ENCODE measurements around the gene VCAN. TPM values are rescaled to one million over a fixed set of nuclear protein-coding genes. Genes with fewer than 3 reads are reported as not detected.

VCAN gene
- total and polyA plus RNA-seq, 2 donors (not counting 1 experiment from before 2014, with no cell fraction given) = 2.0 TPM; not detected in 1

- Histone ChIP-seq H3K4me3 (ENCODE audit: control extremely low read depth in 1 of 5, extremely low read depth in 1 of 5, insufficient read depth in 1 of 5, low read depth in 2 of 5, low read length in 4 of 5) (no peak overlapping the region), H3K9ac (ENCODE audit: low read length) (no peak overlapping the region), H4K20me1 (ENCODE audit: control insufficient read depth, insufficient read depth, low read length, poor library complexity, severe bottlenecking) (no peaks in the 10 kb centered on the region), H3K36me3 (replicated peaks in 1 of 2; ENCODE audit: control extremely low read depth in 1 of 2, control insufficient read depth in 1 of 2, extremely low read depth in 1 of 2, insufficient read depth in 2 of 2, low read length in 1 of 2) (no peaks in the 10 kb centered on the region), H3K4me1 (ENCODE audit: control insufficient read depth in 2 of 2, insufficient read depth in 2 of 2, low read length in 2 of 2) (no peaks in the 10 kb centered on the region), H2AFZ (ENCODE audit: insufficient read depth, low read depth, low read length, poor library complexity, severe bottlenecking) (no peak overlapping the region), H3K79me2 (ENCODE audit: control insufficient read depth, insufficient read depth, low read length) (no peaks in the 10 kb centered on the region), H3K27me3 (replicated peaks in 1 of 4; ENCODE audit: control extremely low read depth in 1 of 4, control insufficient read depth in 3 of 4, insufficient read depth in 4 of 4, low read length in 3 of 4) (peaks cover 0 to 4% (median 2%) of the 10 kb centered on the region in 4 experiments), H3K4me2 (replicated peaks; ENCODE audit: low read depth, low read length, poor library complexity, severe bottlenecking) (no peak overlapping the region), H3K9me3 (ENCODE audit: control extremely low read depth in 1 of 3, control insufficient read depth in 2 of 3, insufficient read depth in 1 of 3, low read length in 2 of 3) (peaks cover 9% of the 10 kb centered on the region in 3 donors), H3K27ac (ENCODE audit: low read length in 2 of 2) (no peak overlapping the region)
- ChIA-PET CTCF (no interaction called here), POLR2A (no interaction called here)
- H3K4me3 Mint-ChIP-seq = no peak overlapping the region
- intact Hi-C loops (cut with micrococcal nuclease) = no loop called here
- H3K27me3 Mint-ChIP-seq = peaks cover 4% of the 10 kb centered on the region
- TF ChIP-seq EZH2 (IDR thresholded peaks at IDR 0.05; ENCODE audit: borderline replicate concordance, insufficient read depth, low read depth, low read length, poor library complexity, severe bottlenecking) (no peak), CTCF (IDR thresholded peaks at IDR 0.05) (no peak)
- H3K9me3 Mint-ChIP-seq (ENCODE audit: insufficient read depth) = peaks cover 5% of the 10 kb centered on the region
- DNase-seq (no peak), ATAC-seq (ENCODE audit: low read depth) (no peak)
- no peak overlapping the region for H3K27ac Mint-ChIP-seq
- WGBS (ENCODE audit: insufficient coverage) = 92% methylated on average over 3 of the region's 4 CpGs
- no peaks in the 10 kb centered on the region for H3K4me1 Mint-ChIP-seq
These were observed 21.2 kb upstream of the VCAN start for GRCh38 chr5:83450183-83450966.

GRCh38 chr5:83450967-83451248 is 20.6 kb upstream of the VCAN start:
- ChIA-PET POLR2A (no interaction called here), CTCF (no interaction called here)
- intact Hi-C loops (cut with micrococcal nuclease) = no loop called here

More at GRCh38 chr5:83450967-83451248, 20.6 kb upstream of the VCAN start:
- Mint-ChIP-seq H3K27ac (no peak overlapping the region), H3K27me3 (peaks cover 4% of the 10 kb centered on the region), H3K4me3 (no peak overlapping the region), H3K9me3 (ENCODE audit: insufficient read depth) (peaks cover 5% of the 10 kb centered on the region), H3K4me1 (no peaks in the 10 kb centered on the region)
- H2AFZ ChIP-seq (ENCODE audit: insufficient read depth, low read depth, low read length, poor library complexity, severe bottlenecking) = no peak overlapping the region
- H3K4me2 ChIP-seq (replicated peaks; ENCODE audit: low read depth, low read length, poor library complexity, severe bottlenecking) = no peak overlapping the region
- H4K20me1 ChIP-seq (ENCODE audit: control insufficient read depth, insufficient read depth, low read length, poor library complexity, severe bottlenecking) = no peaks in the 10 kb centered on the region
- peaks cover 0 to 4% (median 2%) of the 10 kb centered on the region in 4 experiments for H3K27me3 ChIP-seq (replicated peaks in 1 of 4; ENCODE audit: control extremely low read depth in 1 of 4, control insufficient read depth in 3 of 4, insufficient read depth in 4 of 4, low read length in 3 of 4)
- H3K36me3 ChIP-seq (replicated peaks in 1 of 2; ENCODE audit: control extremely low read depth in 1 of 2, control insufficient read depth in 1 of 2, extremely low read depth in 1 of 2, insufficient read depth in 2 of 2, low read length in 1 of 2) = no peaks in the 10 kb centered on the region
- H3K27ac ChIP-seq (ENCODE audit: low read length in 2 of 2) = no peak overlapping the region
- TF ChIP-seq EZH2 (IDR thresholded peaks at IDR 0.05; ENCODE audit: borderline replicate concordance, insufficient read depth, low read depth, low read length, poor library complexity, severe bottlenecking) = no peak
- no peak for TF ChIP-seq CTCF (IDR thresholded peaks at IDR 0.05)
- H3K4me3 ChIP-seq (ENCODE audit: control extremely low read depth in 1 of 5, extremely low read depth in 1 of 5, insufficient read depth in 1 of 5, low read depth in 2 of 5, low read length in 4 of 5) = no peak overlapping the region
- ATAC-seq (ENCODE audit: low read depth) = no peak
- peaks cover 9 to 11% (median 10%) of the 10 kb centered on the region in 3 donors for H3K9me3 ChIP-seq (ENCODE audit: control extremely low read depth in 1 of 3, control insufficient read depth in 2 of 3, insufficient read depth in 1 of 3, low read length in 2 of 3)
- no peaks in the 10 kb centered on the region for H3K4me1 ChIP-seq (ENCODE audit: control insufficient read depth in 2 of 2, insufficient read depth in 2 of 2, low read length in 2 of 2)
- no peaks in the 10 kb centered on the region for H3K79me2 ChIP-seq (ENCODE audit: control insufficient read depth, insufficient read depth, low read length)
- H3K9ac ChIP-seq (ENCODE audit: low read length) = no peak overlapping the region
- DNase-seq = no peak

Measured in B cell (primary cell).